Endometrium (tissue), 2 donors: ENCODE results near the gene AKR1C8.
"Not testable (repeated sequence)": the region's sequence is repeated elsewhere in the genome, so short reads cannot be mapped to it uniquely, and the experiment has no call there.

Source experiments
- FAIRE-seq: peaks from 2 replicates; lab custom pipeline; 2012; peaks lifted over from hg19 to GRCh38; lab: Jason Lieb, UNC
- donor health status: control.
- donor health status: control.

Gene AKR1C8

DNA sequence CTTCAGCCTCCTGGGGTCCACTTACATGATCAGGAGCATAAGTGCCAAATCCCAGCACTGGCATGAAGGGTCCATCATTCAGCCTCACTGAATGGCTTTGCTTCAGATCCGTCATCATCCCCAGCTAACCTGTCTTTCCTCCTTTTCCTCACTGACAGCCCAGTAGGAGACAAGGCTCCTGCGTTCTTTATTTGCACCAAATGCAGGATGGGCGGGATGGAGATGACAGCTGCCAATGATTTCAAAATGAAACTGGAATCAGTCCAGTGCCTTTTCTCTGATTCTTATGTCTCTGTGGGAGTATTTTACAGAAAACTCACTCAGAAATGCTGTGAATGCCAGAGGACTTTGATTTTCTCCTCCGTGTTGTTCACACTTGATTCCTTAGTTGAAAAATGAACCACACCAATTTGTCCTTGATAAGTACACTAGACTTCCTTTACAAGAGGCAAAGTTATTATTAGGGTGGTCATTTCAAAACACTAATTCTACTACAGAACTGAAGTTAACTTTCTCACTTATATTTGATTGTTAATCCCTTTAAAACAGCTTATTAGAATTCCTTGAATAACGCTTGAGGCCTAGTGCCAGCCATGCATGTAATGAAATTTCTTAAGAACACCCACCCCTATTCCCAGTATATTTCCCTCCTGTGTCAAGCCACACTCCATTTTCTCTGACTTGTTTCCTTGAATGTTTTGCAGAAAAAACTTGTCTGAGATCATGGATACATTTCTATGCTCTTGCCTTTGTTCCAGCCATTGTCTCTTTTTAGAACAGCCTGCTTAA is at the start of gene AKR1C8:
Gene AKR1C8 (minus strand): TSS at position 164 of the 789 bp plus-strand sequence. CDS start 46 bp downstream, at position 118.
- FAIRE-seq = no peak

DNA sequence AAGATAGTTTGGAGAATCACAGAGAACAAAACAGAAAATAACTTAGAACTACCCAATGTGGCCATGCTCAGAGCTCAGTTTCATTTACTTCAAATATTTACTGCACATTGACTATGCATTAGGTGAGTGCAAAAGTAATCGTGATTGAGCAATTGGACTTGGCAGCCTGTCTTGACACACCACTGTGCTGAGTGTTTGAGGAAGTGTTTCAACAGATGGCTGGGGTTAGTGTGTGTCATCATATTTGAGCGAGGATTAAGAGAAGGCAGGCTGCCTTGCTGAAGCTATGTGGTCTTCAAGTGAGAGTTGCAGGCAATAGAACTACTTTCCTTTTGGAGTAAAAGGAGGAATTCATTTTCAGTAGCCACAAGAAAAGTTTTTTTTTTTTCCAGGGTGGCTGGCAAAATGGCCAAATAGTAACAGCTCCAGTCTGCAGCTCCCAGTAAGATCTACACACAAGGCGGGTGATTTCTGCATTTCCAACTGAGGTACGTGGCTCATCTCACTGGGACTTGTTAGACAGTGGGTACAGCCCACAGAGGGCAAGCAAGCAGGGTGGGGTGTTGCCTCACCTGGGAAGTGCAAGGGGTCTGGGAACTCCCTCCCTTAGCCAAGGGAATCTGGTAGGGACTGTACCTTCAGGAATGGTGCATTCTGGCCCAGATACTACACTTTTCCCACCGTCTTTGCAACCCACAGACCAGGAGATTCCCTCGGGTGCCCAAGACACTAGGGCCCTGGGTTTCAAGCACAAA is 49.3 kb upstream of the AKR1C8 start:
- no peak for FAIRE-seq

DNA sequence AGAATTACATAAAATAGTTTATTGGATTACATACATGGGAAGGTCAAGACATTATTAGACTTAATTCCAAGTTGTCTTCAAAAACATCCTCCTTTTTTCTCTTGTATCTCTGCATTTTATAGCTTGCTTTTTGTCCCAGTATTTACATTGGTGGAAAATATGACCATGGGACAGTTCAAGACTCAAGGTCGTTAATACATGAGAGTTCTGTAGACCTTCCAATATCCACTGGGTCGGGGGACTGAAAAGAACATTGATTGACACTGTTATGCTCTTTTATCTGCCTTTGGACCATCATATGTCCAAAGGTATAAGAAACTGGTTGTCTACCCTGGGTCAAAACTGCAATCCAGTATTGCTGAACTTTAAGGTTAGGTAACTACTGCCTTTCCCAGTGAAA is 48.4 kb upstream of the AKR1C8 start:
- FAIRE-seq = no peak

DNA sequence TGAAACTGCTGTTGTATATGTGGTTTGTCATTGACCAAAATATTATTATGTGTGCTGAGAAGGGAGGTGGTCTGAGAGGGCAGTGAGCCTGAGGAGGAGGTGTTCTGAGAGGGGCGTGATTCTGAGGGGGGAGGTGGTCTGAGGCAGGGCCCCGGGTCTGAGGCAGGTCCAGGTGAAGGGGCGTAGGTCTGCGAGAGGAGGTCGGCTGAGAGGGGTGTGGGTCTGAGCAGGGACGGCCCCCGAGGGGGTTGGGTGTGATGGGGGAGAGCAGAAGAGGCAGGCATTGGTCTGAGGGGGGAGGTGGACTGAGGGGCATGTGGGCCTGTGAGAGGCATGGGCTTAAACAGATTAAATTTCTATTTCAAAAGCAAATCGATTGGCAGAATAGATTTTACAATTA is 44.1 kb upstream of the AKR1C8 start:
- no peak for FAIRE-seq

DNA sequence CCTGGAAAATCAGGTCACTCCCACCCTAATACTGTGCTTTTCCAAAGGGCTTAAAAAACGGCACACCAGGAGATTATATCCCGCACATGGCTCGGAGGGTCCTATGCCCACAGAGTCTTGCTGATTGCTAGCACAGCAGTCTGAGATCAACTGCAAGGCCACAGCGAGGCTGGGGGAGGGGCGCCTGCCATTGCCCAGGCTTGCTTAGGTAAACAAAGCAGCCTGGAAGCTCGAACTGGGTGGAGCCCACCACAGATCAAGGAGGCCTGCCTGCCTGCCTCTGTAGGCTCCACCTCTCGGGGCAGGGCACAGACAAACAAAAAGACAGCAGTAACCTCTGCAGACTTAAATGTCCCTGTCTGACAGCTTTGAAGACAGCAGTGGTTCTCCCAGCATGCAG is 38.0 kb upstream of the AKR1C8 start:
- FAIRE-seq = not testable (repeated sequence)

DNA sequence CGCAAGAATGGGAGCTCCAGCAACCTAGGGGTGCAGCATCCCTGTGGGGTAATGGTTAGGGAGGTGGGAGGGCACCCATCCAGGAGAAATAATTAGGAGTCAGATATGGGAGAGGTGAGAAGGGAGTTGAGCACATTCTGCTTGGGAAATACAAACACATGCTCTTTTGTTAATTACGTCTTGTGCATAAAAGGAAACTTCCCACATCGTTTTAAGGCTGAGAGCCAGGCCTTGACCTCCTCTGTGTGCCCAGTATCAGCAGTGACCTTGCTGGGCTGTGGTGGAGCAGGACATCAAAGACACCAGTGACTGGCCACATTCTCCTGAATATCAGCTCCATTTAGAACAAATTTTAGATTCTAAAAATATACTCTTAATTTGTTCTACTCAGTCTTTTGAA is 34.3 kb upstream of the AKR1C8 start:
- no peak for FAIRE-seq

DNA sequence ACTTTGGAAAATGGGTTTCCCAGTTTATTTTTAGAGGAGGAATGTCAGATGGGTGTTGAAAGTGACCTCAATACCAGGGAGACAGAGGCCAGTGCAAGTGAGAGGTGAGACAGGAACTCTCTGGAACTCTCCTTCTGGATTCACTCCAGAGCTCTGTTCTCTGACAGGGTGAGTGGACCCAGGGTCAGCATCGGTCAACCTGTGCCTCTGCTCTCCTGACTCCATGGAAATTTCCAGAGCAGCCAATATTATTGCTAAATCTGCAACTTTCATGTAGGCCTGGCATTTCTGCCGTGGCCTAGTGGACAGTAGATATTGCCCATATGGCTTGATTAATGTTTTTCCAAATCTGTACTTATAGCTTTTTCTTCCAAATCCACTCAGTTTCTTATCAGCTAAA is 31.9 kb upstream of the AKR1C8 start:
- no peak for FAIRE-seq

DNA sequence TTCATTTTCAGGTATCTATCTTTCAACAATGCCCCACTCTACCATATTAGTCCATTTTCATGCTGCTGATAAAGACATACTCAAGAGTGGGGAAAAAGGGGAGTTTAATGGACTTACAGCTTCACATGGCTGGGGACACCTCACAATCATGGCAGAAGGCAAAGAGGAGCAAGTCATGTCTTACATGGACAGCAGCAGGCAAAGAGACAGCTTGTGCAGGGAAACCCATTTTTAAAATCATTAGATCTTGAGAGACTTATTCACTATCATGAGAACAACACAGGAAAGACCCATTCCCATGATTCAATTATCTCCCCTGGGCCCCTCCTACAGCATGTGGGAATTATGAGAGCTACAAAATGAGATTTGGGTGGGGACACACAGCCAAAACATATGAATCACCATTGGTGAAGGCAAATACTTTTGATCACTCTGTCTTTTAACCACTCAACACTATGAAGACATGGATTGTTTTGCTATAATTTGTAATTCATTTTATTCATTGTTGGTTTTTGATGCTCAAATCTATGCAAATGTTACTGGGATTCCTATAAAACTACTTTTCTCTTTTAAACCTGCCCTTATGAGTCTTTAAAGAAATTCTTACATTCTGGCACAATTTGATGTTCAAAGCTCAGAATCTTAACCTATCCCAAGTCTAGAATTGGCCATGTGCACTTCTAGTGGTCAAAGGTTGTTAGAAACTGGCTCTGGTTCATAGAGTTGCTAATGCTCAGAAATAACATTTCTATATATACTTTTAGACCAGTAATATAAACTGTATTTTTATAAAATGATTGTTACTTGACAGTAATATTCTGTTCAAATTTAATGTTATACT is 27.0 kb upstream of the AKR1C8 start:
- FAIRE-seq = no peak

DNA sequence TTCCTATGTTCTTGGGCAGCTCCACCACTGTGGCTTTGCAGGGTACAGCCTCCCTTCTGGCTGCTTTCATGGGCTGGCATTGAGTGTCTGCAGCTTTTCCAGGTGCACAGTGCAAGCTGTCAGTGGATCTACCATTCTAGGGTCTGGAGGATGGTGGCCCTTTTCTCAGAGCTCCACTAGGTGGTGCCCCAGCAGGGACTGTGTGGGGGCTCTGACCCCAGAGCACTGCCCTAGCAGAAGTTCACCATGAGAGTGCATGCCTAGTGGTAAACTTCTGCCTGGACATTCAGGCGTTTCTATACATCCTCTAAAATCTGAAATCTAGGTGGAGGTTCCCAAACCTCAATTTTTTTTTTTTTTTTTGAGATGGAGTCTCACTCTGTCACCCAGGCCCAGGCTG is 25.3 kb upstream of the AKR1C8 start:
- FAIRE-seq = not testable (repeated sequence)

DNA sequence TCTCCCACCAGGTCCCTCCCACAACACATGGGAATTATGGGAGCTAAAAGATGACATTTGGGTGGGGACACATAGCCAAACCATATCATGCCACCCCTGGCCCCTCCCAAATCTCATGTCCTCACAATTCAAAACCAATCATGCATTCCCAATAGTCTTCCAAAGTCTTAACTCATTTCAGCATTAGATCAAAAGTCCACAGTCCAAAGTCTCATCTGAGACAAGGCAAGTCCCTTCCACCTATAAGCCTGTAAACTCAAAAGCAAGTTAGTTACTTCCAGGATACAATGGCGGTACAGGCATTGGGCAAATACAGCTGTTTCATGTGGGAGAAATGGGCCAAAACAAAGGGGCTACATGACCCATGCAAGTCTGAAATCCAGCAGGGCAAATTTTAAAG is 24.8 kb upstream of the AKR1C8 start:
- FAIRE-seq = not testable (repeated sequence)

DNA sequence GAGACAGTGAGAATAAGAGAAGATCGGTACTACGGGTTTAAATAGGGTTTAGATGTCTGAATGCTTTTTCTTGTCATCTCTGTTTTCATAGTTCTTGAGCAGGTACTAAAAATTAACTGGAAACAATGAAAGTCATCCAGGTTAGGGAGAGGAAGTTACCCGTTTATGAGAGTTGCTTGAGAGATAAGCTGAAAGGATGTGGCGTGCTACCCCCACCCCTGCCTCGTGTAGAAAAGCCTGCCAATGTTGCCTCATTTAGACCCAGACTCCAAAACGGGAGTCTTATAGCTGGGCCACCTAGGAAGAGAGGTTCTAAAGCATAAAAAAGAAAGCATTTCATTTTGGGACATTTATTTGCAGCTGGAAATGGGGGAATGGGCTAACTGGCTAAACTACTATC is 21.8 kb upstream of the AKR1C8 start:
- FAIRE-seq = no peak

DNA sequence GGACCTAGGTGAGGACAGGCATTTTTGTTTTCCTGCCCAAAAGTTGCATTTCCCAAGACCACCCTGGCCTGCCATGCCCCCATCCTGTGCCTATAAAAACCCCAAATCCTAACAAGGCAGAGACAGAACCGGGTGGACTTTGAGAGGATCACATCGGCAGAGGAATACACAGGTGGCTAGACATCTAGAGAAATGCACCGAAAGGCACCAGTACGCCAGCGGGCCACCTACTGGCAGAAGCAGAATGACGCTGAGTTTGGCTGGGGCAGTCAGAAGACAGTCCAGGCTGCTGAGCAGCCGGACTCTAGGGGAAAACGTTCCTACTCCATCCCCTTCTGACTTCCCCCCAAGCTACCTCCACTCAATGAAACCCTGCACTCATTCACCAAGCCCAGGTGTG is 14.4 kb upstream of the AKR1C8 start:
- FAIRE-seq = no peak

DNA sequence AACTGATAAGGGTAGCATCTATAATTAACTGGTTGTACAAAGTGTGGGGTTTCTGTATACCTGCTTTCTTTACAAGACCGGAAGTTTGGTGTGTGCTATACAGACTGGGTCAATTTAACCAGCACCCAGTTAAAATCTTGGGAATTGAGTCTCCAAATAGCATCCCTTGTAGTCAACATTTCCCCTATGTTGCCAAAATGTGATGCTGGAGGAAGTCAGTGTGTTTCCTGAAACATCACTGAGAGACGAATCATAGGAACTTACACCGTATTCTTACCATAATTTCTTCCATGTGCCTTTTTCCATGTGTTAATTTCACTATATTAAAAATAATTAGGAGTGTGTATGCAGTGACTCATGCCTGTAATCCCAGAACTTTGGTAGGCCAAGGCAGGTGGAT is 13.4 kb upstream of the AKR1C8 start:
- FAIRE-seq = no peak

DNA sequence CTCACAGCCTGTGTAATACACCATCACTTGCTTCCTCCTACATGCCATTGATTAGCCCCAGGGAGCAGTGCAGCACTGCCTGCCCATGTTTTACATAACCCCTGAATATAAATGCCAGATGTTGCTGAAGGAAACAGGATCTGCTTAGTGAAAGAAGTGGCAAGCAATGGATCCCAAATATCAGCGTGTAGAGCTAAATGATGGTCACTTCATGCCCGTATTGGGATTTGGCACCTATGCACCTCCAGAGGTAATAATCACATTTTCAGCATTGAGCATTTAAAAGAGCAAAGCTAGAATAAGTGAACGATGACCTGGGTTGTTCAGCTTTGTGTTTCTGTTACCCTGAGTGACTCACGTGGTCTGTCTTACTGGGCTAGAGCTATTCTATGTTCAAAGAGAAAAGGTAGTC is 11.8 kb upstream of the AKR1C8 start, which contains the start of gene AKR1C4:
Gene AKR1C4 (plus strand): TSS at position 136 of the 412 bp plus-strand sequence. CDS start 31 bp downstream, at position 167.
- FAIRE-seq = no peak

DNA sequence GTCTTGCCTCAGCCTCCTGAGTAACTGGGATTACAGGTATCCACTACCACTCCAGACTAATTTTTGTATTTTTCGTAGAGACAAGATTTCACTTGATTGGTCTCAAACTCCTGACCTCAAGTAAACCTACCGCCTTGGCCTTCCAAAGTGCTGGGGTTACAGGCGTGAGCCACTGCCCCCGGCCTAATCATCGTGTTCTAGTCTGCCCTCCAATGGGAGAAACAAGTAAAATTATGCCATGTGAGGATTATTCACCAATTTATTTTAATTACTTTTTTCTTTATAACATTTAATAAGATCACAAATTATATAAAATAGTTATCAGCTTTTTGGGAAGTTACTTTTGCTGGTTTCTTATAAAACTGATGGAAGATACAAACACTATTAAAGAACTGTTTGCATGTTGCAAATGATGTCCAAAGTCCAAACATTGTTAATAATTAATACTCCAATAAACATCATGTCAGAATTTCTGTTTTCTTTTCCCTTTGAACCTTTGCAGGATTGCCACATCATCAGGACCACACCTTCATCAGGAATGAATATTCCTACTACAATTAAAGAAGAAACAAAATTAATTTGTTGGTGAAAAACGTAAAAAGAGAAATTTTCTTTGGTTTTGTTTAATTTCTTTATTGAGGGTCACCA is 10.9 kb upstream of the AKR1C8 start:
- no peak for FAIRE-seq

DNA sequence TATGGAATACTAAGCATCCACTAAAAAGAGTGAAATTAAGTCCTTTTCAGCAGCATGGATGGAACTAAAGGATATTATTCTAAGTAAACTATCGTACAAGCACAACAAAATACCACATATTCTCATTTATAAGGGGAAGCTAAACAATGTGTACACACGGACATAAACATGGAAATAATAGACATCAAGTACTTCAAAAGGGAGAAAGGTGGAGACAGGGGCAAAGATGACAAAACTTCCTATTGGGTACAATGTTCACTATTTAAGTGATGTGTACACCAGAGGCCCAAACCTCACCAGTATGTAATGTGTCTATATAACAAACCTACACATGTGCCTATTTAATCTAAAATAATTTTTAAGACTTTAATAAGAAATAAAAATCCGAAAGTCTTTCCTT is 9.5 kb upstream of the AKR1C8 start:
- no peak for FAIRE-seq

DNA sequence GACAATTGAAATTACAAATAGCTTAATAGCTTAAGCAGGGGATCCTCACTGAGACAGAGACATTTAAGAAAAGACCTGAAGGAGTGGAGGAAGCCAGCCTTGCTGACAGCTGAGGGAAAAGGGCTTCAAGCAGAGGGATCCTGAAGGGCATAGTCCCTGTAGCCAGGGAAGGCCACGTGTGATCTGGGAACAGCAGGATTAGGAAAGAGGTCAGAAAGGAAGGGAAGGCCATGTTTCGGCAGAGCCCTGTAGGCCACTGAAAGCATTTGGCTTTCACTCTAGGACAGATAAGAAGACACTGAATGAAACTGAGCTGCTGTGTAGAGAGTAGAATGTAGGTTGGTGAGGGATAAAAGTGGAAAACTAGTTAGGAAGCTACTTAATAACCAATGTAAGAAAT is 3.4 kb upstream of the AKR1C8 start:
- no peak for FAIRE-seq

DNA sequence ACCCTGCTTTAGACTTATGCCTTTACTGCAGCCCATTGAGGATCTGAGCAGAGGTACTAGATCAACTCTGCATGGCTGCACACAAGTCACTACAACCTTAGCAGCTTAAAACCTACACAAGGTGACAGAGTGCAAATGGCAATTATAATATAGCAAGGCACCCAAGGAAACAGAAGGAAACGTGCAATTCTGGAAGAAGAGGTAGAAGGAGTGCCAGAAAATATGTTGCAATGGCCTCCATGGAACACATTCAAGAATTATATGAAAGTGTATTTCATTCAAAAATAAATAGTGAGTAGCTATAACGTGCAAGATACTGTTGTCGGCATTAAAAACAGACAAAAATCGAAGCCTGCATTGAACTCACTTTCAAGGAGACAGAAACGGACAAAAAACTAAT is 2.9 kb upstream of the AKR1C8 start:
- FAIRE-seq = no peak

DNA sequence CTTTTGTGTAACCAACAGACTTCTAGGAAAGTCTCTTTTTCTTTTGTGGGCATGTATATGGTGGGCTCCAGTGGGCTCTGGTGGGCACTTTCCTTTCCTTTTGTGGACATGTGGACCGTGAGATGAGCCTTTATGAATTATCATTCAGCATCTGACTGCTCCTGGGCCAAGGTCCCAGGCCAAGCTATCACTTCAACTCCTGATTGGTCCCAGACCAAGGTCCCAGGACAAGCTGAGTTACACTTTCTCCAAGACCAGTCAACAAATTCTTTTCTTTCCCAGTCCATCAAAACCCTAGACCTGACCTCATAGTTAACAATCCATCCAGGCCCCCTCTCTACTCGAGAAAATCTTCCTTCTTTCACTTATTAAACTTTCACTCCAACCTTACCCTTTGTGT is 1.0 kb downstream of the AKR1C8 start:
- FAIRE-seq = no peak

DNA sequence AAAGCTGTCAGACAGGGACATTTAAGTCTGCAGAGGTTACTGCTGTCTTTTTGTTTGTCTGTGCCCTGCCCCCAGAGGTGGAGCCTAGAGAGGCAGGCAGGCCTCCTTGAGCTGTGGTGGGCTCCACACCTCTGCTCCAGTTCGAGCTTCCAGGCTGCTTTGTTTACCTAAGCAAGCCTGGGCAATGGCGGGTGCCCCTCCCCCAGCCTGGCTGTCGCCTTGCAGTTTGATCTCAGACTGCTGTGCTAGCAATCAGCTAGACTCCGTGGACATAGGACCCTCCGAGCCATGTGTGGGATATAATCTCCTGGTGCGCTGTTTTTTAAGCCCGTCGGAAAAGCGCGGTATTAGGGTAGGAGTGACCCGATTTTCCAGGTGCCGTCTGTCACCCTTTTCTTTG is 4.4 kb downstream of the AKR1C8 start:
- FAIRE-seq = not testable (repeated sequence)

DNA sequence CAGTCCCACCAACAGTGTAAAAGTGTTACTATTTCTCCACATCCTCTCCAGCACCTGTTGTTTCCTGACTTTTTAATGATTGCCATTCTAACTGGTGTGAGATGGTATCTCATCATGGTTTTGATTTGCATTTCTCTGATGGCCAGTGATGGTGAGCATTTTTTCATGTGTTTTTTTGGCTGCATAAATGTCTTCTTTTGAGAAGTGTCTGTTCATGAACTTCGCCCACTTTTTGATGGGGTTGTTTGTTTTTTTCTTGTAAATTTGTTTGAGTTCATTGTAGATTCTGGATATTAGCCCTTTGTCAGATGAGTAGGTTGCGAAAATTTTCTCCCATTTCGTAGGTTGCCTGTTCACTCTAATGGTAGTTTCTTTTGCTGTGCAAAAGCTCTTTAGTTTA is 9.4 kb downstream of the AKR1C8 start:
- FAIRE-seq = not testable (repeated sequence)

DNA sequence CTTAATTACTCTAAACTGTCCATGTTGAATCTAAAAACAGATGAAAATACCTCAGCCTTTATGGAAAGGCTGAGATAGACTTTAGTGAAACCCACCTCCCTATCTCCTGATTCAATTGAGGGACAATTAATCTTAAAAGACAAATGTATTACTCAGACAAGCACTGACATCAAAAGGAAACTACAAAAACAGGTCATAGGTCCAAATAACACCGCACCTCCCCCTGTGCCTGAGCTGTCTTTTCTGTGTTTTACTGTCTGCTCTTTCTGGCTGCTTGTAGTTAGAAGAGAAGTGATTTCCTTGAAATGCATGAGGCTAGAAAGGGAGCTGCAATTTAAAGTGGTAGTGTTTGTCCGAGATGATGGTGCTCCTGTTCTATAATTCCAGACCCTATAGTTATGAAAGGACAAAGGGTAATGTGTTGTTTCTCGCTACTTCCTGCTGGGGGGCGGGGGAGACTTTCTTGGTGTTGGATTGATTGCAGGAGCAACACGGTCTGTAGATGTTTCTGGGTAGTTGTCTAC is 16.0 kb downstream of the AKR1C8 start:
- FAIRE-seq = no peak
